Chondrocyte (in vitro differentiated cells): ENCODE data around the gene FTSJ1. TPM values are rescaled to one million over a fixed set of nuclear protein-coding genes. Genes with fewer than 3 reads are reported as not detected.
A peak's percentile ranks its signal among the peaks of the same experiment; 100 is the strongest.
"Not testable (repeated sequence)": the region's sequence is repeated elsewhere in the genome, so short reads cannot be mapped to it uniquely, and the experiment has no call there.

Experiments
- DNase-seq: peaks from one replicate; pipeline ENCODE4 v3.0.0; 2021; ENCODE audit warnings: mixed read lengths, low spot score
- H3K27ac Mint-ChIP-seq: one replicate; pipeline ENCODE4 v1.8.0; 2021; ENCODE audit warnings: mild to moderate bottlenecking, moderate library complexity, mixed read lengths; ENCODE audit not compliant: unreplicated experiment
- H3K27me3 Mint-ChIP-seq: 2 replicates; pipeline ENCODE4 v1.8.0; 2021; ENCODE audit warnings: low read depth, mixed read lengths
- H3K36me3 Mint-ChIP-seq: 2 replicates; pipeline ENCODE4 v1.8.0; 2021; ENCODE audit warnings: low read depth, mixed read lengths
- H3K4me1 Mint-ChIP-seq: 2 replicates; pipeline ENCODE4 v1.8.0; 2021; ENCODE audit warnings: low read depth, mild to moderate bottlenecking, mixed read lengths
- H3K4me3 Mint-ChIP-seq: one replicate; pipeline ENCODE4 v1.8.0; 2021; ENCODE audit warnings: mild to moderate bottlenecking, moderate library complexity, mixed read lengths; ENCODE audit not compliant: unreplicated experiment
- H3K9me3 Mint-ChIP-seq: 2 replicates; pipeline ENCODE4 v1.8.0; 2021; ENCODE audit warnings: low read depth, mixed read lengths
- CTCF ChIP-seq: fragments of 200-600 bp; sonication (generic); IDR thresholded peaks from 2 replicates; pipeline ENCODE4 v1.5.0; 2021; ENCODE audit warnings: antibody characterized with exemption, mild to moderate bottlenecking, moderate library complexity
- total RNA-seq: library from RNA; stranded (reverse); gene quantifications from 3 replicates; pipeline ENCODE4 v1.2.1, GENCODE V29; 2021

The FTSJ1 gene
- total RNA-seq, 1 donor from 2014 or later = 53.3 TPM

- peaks cover 3% of the 10 kb centered on the region for H3K9me3 Mint-ChIP-seq
- H3K4me1 Mint-ChIP-seq = peaks cover 9% of the 10 kb centered on the region
- peak overlapping the region; percentile 75 for H3K27ac Mint-ChIP-seq
- DNase-seq = no peak
- no peaks in the 10 kb centered on the region for H3K36me3 Mint-ChIP-seq
- peak overlapping the region; percentile 78 for H3K4me3 Mint-ChIP-seq
- TF ChIP-seq CTCF = no peak
- no peaks in the 10 kb centered on the region for H3K27me3 Mint-ChIP-seq
Measured at GRCh38 chrX:48522291-48522690, 46.3 kb downstream of the FTSJ1 start.

- no peak for TF ChIP-seq CTCF
- Mint-ChIP-seq H3K4me1 (peaks cover 9% of the 10 kb centered on the region), H3K27ac (no peak overlapping the region), H3K36me3 (peaks cover 6% of the 10 kb centered on the region), H3K27me3 (no peaks in the 10 kb centered on the region), H3K4me3 (no peak overlapping the region), H3K9me3 (peaks cover 3% of the 10 kb centered on the region)
- no peak for DNase-seq
Measured at GRCh38 chrX:48523682-48524081, 47.7 kb downstream of the FTSJ1 start.

GRCh38 chrX:48525853-48526252, 49.9 kb downstream of the FTSJ1 start:
- not testable (repeated sequence) for H3K9me3 Mint-ChIP-seq, H3K27ac Mint-ChIP-seq, DNase-seq, H3K27me3 Mint-ChIP-seq, H3K4me3 Mint-ChIP-seq, H3K36me3 Mint-ChIP-seq, H3K4me1 Mint-ChIP-seq

GRCh38 chrX:48530736-48531135, 54.7 kb downstream of the FTSJ1 start:
- Mint-ChIP-seq H3K9me3 (peaks cover 10% of the 10 kb centered on the region), H3K27ac (peak overlapping the region; percentile 67), H3K4me1 (peaks cover 8% of the 10 kb centered on the region), H3K4me3 (no peak overlapping the region), H3K27me3 (no peaks in the 10 kb centered on the region), H3K36me3 (peaks cover 6% of the 10 kb centered on the region)
- no peak for DNase-seq
- no peak for TF ChIP-seq CTCF

GRCh38 chrX:48531358-48531959, 55.5 kb downstream of the FTSJ1 start:
- peaks cover 8% of the 10 kb centered on the region for H3K4me1 Mint-ChIP-seq
- H3K27me3 Mint-ChIP-seq = no peaks in the 10 kb centered on the region
- TF ChIP-seq CTCF = no peak
- no peak for DNase-seq
- peaks cover 6% of the 10 kb centered on the region for H3K36me3 Mint-ChIP-seq
- H3K27ac Mint-ChIP-seq = peak overlapping the region; percentile 67
- H3K4me3 Mint-ChIP-seq = no peak overlapping the region
- H3K9me3 Mint-ChIP-seq = peaks cover 10% of the 10 kb centered on the region

GRCh38 chrX:48532161-48532560, 56.2 kb downstream of the FTSJ1 start:
- peaks cover 10% of the 10 kb centered on the region for H3K9me3 Mint-ChIP-seq
- no peaks in the 10 kb centered on the region for H3K27me3 Mint-ChIP-seq
- H3K36me3 Mint-ChIP-seq = peaks cover 6% of the 10 kb centered on the region
- H3K4me1 Mint-ChIP-seq = peaks cover 8% of the 10 kb centered on the region
- DNase-seq = no peak
- no peak for TF ChIP-seq CTCF
- H3K4me3 Mint-ChIP-seq = no peak overlapping the region
- H3K27ac Mint-ChIP-seq = peak overlapping the region; percentile 67
